Peyer's patch (tissue), 4 donors: Measurements from ENCODE around the gene RAD51B. TPM values are rescaled to one million over a fixed set of nuclear protein-coding genes. Genes with fewer than 3 reads are reported as not detected.

Experiments
- DNase-seq, 3 donors: peaks; one replicate each; pipeline ENCODE4 v3.0.0-alpha.2; 2017 to 2019
- H3K27ac ChIP-seq, 4 donors: fragments of 200-600 bp; sonication (generic); one replicate each; pipeline ENCODE4 v1.5.1; 2016 to 2019
- H3K27me3 ChIP-seq, 2 donors: fragments of 200-600 bp; sonication (generic); one replicate each; pipeline ENCODE4 v1.5.1; 2019
- H3K36me3 ChIP-seq, 3 donors: fragments of 200-600 bp; sonication (generic); one replicate each; pipeline ENCODE4 v1.5.1; 2016 to 2019
- H3K4me1 ChIP-seq, 4 donors: fragments of 200-600 bp; sonication (generic); one replicate each; pipeline ENCODE4 v1.5.1; 2016 to 2019
- H3K4me3 ChIP-seq, 4 donors: fragments of 200-600 bp; sonication (generic); 1 replicate in 3 of 4; 2 replicates in 1 of 4; pipeline ENCODE4 v1.5.1; 2016 to 2019; ENCODE audit warnings: mild to moderate bottlenecking in 1 of 4
- H3K9me3 ChIP-seq, 4 donors: fragments of 200-600 bp; sonication (generic); one replicate each; pipeline ENCODE4 v1.5.1; 2016 to 2019; ENCODE audit warnings: mild to moderate bottlenecking in 1 of 4
- CTCF ChIP-seq, 6 experiments: fragments of 450-650 bp in 4 of 6; fragments of 200-600 bp in 2 of 6; sonication (generic) in 1 of 6; IDR thresholded peaks; one replicate each; pipeline ENCODE4 v1.5.1; 2017 to 2019; ENCODE audit warnings: antibody characterized with exemption in 6 of 6, mild to moderate bottlenecking in 3 of 6, moderate library complexity in 1 of 6
- POLR2A ChIP-seq, 2 donors: fragments of 450-650 bp; IDR thresholded peaks; one replicate each; pipeline ENCODE4 v1.5.1; 2017; ENCODE audit warnings: antibody characterized with exemption in 2 of 2, mild to moderate bottlenecking in 2 of 2, moderate library complexity in 2 of 2
- total RNA-seq, 4 donors: library from RNA; depleted of rRNA; stranded (reverse); fragments of >200 nt; gene quantifications; one replicate each; pipeline ENCODE4 v1.1.0, GENCODE V29; 2016

Gene RAD51B
- total RNA-seq, 4 donors from 2014 or later, result 12.6 to 103 (median 33.1) TPM

- no peaks in the 10 kb centered on the region for H3K36me3 ChIP-seq
- H3K27me3 ChIP-seq, result no peaks in the 10 kb centered on the region
- peak overlapping the region in 1 of 4 donors; percentile 45 for H3K27ac ChIP-seq
- no peaks in the 10 kb centered on the region for H3K4me1 ChIP-seq
- no peak overlapping the region for H3K4me3 ChIP-seq
- DNase-seq, result no peak
- TF ChIP-seq POLR2A (IDR thresholded peaks at IDR 0.05) (no peak), CTCF (IDR thresholded peaks at IDR 0.05) (no peak)
- H3K9me3 ChIP-seq, result no peaks in the 10 kb centered on the region
These were observed 379.3 kb downstream of the RAD51B start for GRCh38 chr14:68198713-68199495.

- H3K9me3 ChIP-seq, result no peaks in the 10 kb centered on the region
- TF ChIP-seq POLR2A (IDR thresholded peaks at IDR 0.05), result no peak
- TF ChIP-seq CTCF (IDR thresholded peaks at IDR 0.05), result no peak
- H3K4me1 ChIP-seq, result no peaks in the 10 kb centered on the region
- peak overlapping the region in 1 of 4 donors; percentile 45 for H3K27ac ChIP-seq
- H3K4me3 ChIP-seq, result no peak overlapping the region
- DNase-seq, result no peak
- no peaks in the 10 kb centered on the region for H3K36me3 ChIP-seq
- H3K27me3 ChIP-seq, result no peaks in the 10 kb centered on the region
These were observed 380.1 kb downstream of the RAD51B start for GRCh38 chr14:68199554-68200151.

- H3K27me3 ChIP-seq, result no peaks in the 10 kb centered on the region
- H3K4me3 ChIP-seq, result no peak overlapping the region
- no peaks in the 10 kb centered on the region for H3K9me3 ChIP-seq
- no peak for DNase-seq
- H3K27ac ChIP-seq, result no peak overlapping the region
- no peak for TF ChIP-seq POLR2A (IDR thresholded peaks at IDR 0.05)
- TF ChIP-seq CTCF (IDR thresholded peaks at IDR 0.05), result no peak
- H3K36me3 ChIP-seq, result no peaks in the 10 kb centered on the region
- H3K4me1 ChIP-seq, result no peaks in the 10 kb centered on the region
These were observed 384.3 kb downstream of the RAD51B start for GRCh38 chr14:68203871-68204270.

- Histone ChIP-seq H3K4me3 (no peak overlapping the region), H3K27ac (peak overlapping the region in 1 of 4 donors; percentile 23), H3K9me3 (no peaks in the 10 kb centered on the region), H3K4me1 (peaks cover 0 to 11% (median 0%) of the 10 kb centered on the region in 4 donors), H3K27me3 (no peaks in the 10 kb centered on the region), H3K36me3 (no peaks in the 10 kb centered on the region)
- TF ChIP-seq CTCF (IDR thresholded peaks at IDR 0.05), result no peak
- TF ChIP-seq POLR2A (IDR thresholded peaks at IDR 0.05), result no peak
- no peak for DNase-seq
These were observed 388.6 kb downstream of the RAD51B start for GRCh38 chr14:68208218-68208617.

- peak overlapping the region in 1 of 4 donors; percentile 23 for H3K27ac ChIP-seq
These were observed 389.2 kb downstream of the RAD51B start for GRCh38 chr14:68208626-68209317.

More at GRCh38 chr14:68208626-68209317, 389.2 kb downstream of the RAD51B start:
- no peak for DNase-seq
- H3K9me3 ChIP-seq, result no peaks in the 10 kb centered on the region
- TF ChIP-seq CTCF (IDR thresholded peaks at IDR 0.05) (no peak), POLR2A (IDR thresholded peaks at IDR 0.05) (no peak)
- no peaks in the 10 kb centered on the region for H3K27me3 ChIP-seq
- no peaks in the 10 kb centered on the region for H3K36me3 ChIP-seq
- H3K4me3 ChIP-seq, result no peak overlapping the region
- peaks cover 0 to 11% (median 0%) of the 10 kb centered on the region in 4 donors for H3K4me1 ChIP-seq
